Measurements from ENCODE around the gene RSPH9. TPM values are rescaled to one million over a fixed set of nuclear protein-coding genes. Genes with fewer than 3 reads are reported as not detected.

Gene RSPH9
- total and polyA plus RNA-seq, 11 donors: 0.09 to 0.50 (median 0.16) TPM; not detected in 3

DNA sequence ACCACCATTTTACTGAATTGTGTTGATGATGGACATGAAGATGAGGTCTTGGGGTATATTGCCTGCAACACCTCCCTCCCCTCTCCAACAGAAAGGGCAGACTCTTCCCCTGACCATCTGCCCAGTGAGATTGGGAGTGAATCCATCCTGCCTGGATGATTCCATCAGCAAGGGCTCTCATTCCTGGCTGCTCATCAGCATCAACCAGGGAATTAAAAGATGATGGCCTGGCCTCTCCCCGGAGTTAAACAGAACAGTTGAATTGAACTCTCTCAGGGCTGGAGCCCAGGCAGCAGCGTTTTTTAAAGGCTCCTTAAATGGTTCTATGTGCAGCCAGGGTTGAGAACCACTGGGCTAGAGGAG is 57.3 kb downstream of the RSPH9 start:
- WGBS, 4 donors: 0 to 15% (median 7%) methylated on average over 2 of the region's 2 CpGs
- Histone ChIP-seq H3K27me3 (no peaks in the 10 kb centered on the region), H3K27ac (peak overlapping the region; percentile 75 to 93 (median 90)), H3K4me1 (peaks cover 11 to 81% (median 49%) of the 10 kb centered on the region in 12 donors), H3K9me3 (no peaks in the 10 kb centered on the region), H3K36me3 (no peaks in the 10 kb centered on the region), H3K4me3 (peak overlapping the region in 1 of 12 donors; percentile 18)
- ATAC-seq (no peak), DNase-seq (no peak)
- intact Hi-C loops (cut with DNase I): loop anchor here in 1 of 10 donors (2.0 kb wide), 1 partner anchor 17 kb away; no protein-coding TSS in a partner anchor
- TF ChIP-seq POLR2A (IDR thresholded peaks at IDR 0.05): no peak
- TF ChIP-seq, protein P1, sequence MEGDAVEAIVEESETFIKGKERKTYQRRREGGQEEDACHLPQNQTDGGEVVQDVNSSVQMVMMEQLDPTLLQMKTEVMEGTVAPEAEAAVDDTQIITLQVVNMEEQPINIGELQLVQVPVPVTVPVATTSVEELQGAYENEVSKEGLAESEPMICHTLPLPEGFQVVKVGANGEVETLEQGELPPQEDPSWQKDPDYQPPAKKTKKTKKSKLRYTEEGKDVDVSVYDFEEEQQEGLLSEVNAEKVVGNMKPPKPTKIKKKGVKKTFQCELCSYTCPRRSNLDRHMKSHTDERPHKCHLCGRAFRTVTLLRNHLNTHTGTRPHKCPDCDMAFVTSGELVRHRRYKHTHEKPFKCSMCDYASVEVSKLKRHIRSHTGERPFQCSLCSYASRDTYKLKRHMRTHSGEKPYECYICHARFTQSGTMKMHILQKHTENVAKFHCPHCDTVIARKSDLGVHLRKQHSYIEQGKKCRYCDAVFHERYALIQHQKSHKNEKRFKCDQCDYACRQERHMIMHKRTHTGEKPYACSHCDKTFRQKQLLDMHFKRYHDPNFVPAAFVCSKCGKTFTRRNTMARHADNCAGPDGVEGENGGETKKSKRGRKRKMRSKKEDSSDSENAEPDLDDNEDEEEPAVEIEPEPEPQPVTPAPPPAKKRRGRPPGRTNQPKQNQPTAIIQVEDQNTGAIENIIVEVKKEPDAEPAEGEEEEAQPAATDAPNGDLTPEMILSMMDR (IDR thresholded peaks at IDR 0.05): no peak

DNA sequence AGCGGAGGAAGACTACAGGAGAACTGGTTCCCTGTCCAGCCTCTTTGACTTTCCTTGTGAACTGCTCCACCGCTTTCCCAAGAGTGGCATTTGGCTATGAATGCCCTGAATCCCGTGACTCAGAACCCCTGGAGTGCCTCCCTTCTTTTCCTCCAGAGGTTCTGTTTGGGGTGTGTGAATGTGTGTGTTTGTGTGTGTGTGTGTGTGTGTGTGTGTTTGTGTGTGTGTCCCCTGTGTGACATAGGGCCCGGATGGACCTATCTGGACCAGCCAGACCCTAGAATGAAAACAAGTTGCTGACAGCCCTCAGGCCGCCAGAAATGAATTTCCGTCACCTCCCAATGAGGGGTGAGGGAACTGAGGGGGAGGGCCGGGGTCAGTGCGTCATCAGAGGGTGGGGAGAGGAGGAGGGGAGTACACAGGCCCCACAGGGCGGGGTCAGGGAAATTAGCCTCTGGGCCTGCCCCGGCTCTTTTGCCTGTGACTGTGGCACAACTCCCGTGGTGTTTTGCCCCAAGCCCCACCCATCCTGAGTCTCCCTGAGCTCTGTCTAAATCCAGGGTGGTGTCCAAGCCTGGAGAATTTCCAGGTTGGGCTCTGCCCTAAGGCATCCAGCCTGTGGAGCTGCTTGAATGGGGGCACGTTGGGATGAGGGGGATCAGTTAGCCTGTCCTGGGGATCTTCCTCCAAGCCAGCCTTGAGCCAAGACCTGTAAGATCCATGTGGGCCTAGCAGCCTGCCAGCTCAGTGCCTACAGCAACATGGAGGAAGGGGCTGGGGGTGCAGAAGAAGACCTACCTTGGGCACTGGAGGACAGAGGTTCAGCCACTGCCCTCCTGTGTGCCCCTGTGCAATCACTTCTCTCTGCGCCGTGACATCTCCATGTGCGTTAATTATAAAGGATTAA is 58.0 kb downstream of the RSPH9 start:
- peak in 1 of 2 donors; percentile 63 for TF ChIP-seq POLR2A (IDR thresholded peaks at IDR 0.05)
- TF ChIP-seq, protein P1 (IDR thresholded peaks at IDR 0.05): no peak
- Histone ChIP-seq H3K9me3 (no peaks in the 10 kb centered on the region), H3K27ac (peak overlapping the region; percentile 75 to 93 (median 90)), H3K36me3 (no peaks in the 10 kb centered on the region), H3K27me3 (no peaks in the 10 kb centered on the region), H3K4me3 (peak overlapping the region in 1 of 12 donors; percentile 18), H3K4me1 (peaks cover 11 to 82% (median 50%) of the 10 kb centered on the region in 12 donors)
- ATAC-seq (peak; percentile 96 to 98 (median 98)), DNase-seq (peak; percentile 93 to 97 (median 95))
- 20 to 26% (median 23%) methylated on average over 15 of the region's 15 CpGs for WGBS, 4 donors
- intact Hi-C loops (cut with DNase I): loop anchor here in 1 of 10 donors (2.0 kb wide), 1 partner anchor 16 kb away; no protein-coding TSS in a partner anchor

DNA sequence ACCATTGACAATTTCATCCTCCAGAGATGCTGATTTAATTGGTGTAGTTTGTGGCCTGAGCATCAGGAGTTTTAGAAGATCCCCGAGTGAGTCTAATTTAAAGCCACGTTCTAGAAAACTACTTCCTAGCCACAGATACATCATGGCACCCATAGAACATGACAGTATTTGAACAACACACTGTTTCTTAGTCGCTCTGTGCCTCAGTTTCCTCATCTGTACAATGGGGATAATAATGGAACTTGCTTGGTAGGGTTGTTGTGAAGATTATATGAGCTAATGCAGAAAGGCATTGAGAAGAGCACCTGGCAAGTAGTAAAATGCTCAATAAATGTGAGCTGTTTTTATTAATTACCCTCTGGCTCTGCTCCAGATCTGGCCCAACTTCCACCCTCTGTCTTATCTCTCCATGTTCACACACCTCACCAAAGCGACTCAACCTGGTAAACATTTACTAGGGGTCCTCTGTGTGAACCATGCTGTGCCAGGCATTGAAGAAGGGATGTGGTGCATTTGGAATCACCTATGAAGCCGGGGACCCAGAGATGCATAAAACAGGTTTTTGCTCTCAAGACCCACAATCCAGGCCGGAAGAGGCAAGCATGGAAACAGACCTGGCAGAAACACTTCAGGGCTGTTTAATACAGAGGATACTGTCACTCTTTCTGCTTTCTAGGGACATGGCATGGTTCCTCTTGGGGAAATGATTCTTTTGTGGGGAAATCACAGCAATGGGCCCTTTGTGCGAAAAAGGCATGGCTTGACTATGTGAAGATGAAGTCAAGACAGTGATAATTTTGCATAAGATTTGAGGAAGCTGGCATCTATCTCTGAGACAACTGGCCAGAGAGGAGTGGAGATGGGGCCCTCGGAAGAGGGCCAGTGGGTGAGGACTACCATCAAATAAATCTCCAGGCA is 58.9 kb downstream of the RSPH9 start:
- DNase-seq: no peak
- Histone ChIP-seq H3K27me3 (no peaks in the 10 kb centered on the region), H3K36me3 (no peaks in the 10 kb centered on the region), H3K27ac (peak overlapping the region; percentile 64 to 93 (median 90)), H3K4me1 (peaks cover 11 to 82% (median 47%) of the 10 kb centered on the region in 12 donors), H3K4me3 (no peak overlapping the region), H3K9me3 (no peaks in the 10 kb centered on the region)
- TF ChIP-seq, protein P1 (IDR thresholded peaks at IDR 0.05): no peak
- WGBS, 4 donors: 81 to 88% (median 87%) methylated on average over 8 of the region's 8 CpGs
- intact Hi-C loops (cut with DNase I): loop anchor here in 1 of 10 donors (2.0 kb wide), 1 partner anchor 15 kb away; no protein-coding TSS in a partner anchor
- ATAC-seq: no peak

All from heart left ventricle (tissue), 16 donors.